IMR-90 (cell line): Measurements from ENCODE around the gene CDHR2. TPM values are rescaled to one million over a fixed set of nuclear protein-coding genes. Genes with fewer than 3 reads are reported as not detected.

Experiments
- ATAC-seq: fragments of 200-7000 bp; cut with Tn5 transposase; 2 replicates; pipeline ENCODE4 v1.9.1; 2020; ENCODE audit warnings: low read depth, mild to moderate bottlenecking, moderate library complexity
- BruUV-seq: library from RNA; stranded (reverse); fragments of 400-500 nt; replicated peaks from 2 replicates; lab custom pipeline; 2021; lab: Mats Ljungman, UMichigan
- CTCF ChIA-PET: fragments of 300-600 bp; formaldehyde crosslinking; extraction: SDS; loops from one replicate; lab custom pipeline; 2021; ENCODE audit warnings: antibody characterized with exemption; lab: Yijun Ruan, JAX
- POLR2A ChIA-PET: fragments of 300-600 bp; sonication (Branson Sonifier 250); formaldehyde crosslinking; loops from one replicate; lab custom pipeline; 2022; ENCODE audit warnings: antibody characterized with exemption; ENCODE audit not compliant: unreplicated experiment; lab: Charles Lee
- DNase-seq: peaks from one replicate; pipeline ENCODE4 v3.0.0; 2013
- H2AFZ ChIP-seq: replicated peaks from 2 replicates; pipeline ENCODE3; 2013; ENCODE audit warnings: low read length, mild to moderate bottlenecking; ENCODE audit not compliant: poor library complexity
- H2AK5ac ChIP-seq: 2 replicates; pipeline ENCODE4 v1.6.1; 2013; ENCODE audit warnings: low read depth, low read length, inconsistent platforms
- H2AK9ac ChIP-seq: replicated peaks from 2 replicates; pipeline ENCODE3; 2013; ENCODE audit warnings: mild to moderate bottlenecking, low read depth, low read length, moderate library complexity; ENCODE audit not compliant: poor library complexity
- H2BK120ac ChIP-seq: 2 replicates; pipeline ENCODE4 v1.6.1; 2013; ENCODE audit warnings: low read depth, low read length, inconsistent platforms
- H2BK15ac ChIP-seq: 3 replicates; pipeline ENCODE4 v1.6.1; 2013; ENCODE audit warnings: low read depth, low read length, inconsistent platforms
- H2BK20ac ChIP-seq: 2 replicates; pipeline ENCODE4 v1.6.1; 2013; ENCODE audit warnings: low read depth, mild to moderate bottlenecking, inconsistent platforms, low read length, moderate library complexity
- H2BK5ac ChIP-seq: 2 replicates; pipeline ENCODE4 v1.6.1; 2013; ENCODE audit warnings: mild to moderate bottlenecking, low read depth, low read length, inconsistent platforms; ENCODE audit not compliant: poor library complexity, severe bottlenecking
- H3K14ac ChIP-seq: replicated peaks from 2 replicates; pipeline ENCODE4 v1.6.1; 2013; ENCODE audit warnings: low read depth, low read length, inconsistent platforms
- H3K18ac ChIP-seq: 2 replicates; pipeline ENCODE4 v1.6.1; 2013; ENCODE audit warnings: low read depth, low read length, control low read depth
- H3K23ac ChIP-seq: 2 replicates; pipeline ENCODE4 v1.6.1; 2013; ENCODE audit warnings: low read depth, low read length, inconsistent platforms
- H3K27ac ChIP-seq: 2 replicates; pipeline ENCODE4 v1.5.1; 2013; ENCODE audit warnings: mild to moderate bottlenecking, control low read depth, low read length; ENCODE audit not compliant: insufficient read depth
- H3K27me3 ChIP-seq: 2 replicates; pipeline ENCODE4 v1.6.1; 2013; ENCODE audit warnings: low read length; ENCODE audit not compliant: control insufficient read depth, insufficient read depth
- H3K36me3 ChIP-seq: 2 replicates; pipeline ENCODE4 v1.6.1; 2013; ENCODE audit warnings: low read length, mixed read lengths; ENCODE audit not compliant: control insufficient read depth, insufficient read depth
- H3K4ac ChIP-seq: 2 replicates; pipeline ENCODE4 v1.6.1; 2013; ENCODE audit warnings: low read depth, low read length, inconsistent platforms
- H3K4me1 ChIP-seq: 2 replicates; pipeline ENCODE4 v1.6.1; 2013; ENCODE audit warnings: low read length, mixed read lengths; ENCODE audit not compliant: control insufficient read depth, insufficient read depth
- H3K4me2 ChIP-seq: 2 replicates; pipeline ENCODE4 v1.6.1; 2013; ENCODE audit warnings: low read depth, mild to moderate bottlenecking, control low read depth, low read length, moderate library complexity
- H3K4me3 ChIP-seq: 2 replicates; pipeline ENCODE4 v1.5.1; 2013; ENCODE audit warnings: low read depth, mild to moderate bottlenecking, control low read depth, low read length, moderate library complexity; ENCODE audit not compliant: insufficient read depth
- H3K56ac ChIP-seq: 2 replicates; pipeline ENCODE4 v1.6.1; 2013; ENCODE audit warnings: low read length, inconsistent platforms; ENCODE audit not compliant: insufficient read depth; ENCODE audit errors: extremely low read depth
- H3K79me1 ChIP-seq, 2 experiments: 2 replicates each; pipeline ENCODE4 v1.6.1; 2013; ENCODE audit warnings: low read length in 2 of 2, inconsistent platforms in 1 of 2, low read depth in 1 of 2
- H3K9ac ChIP-seq: 2 replicates; pipeline ENCODE4 v1.6.1; 2013; ENCODE audit warnings: low read depth, low read length, control low read depth
- H3K9me1 ChIP-seq: 2 replicates; pipeline ENCODE4 v1.6.1; 2013; ENCODE audit warnings: low read length, inconsistent platforms; ENCODE audit not compliant: insufficient read depth
- H3K9me3 ChIP-seq: 2 replicates; pipeline ENCODE4 v1.6.1; 2013; ENCODE audit warnings: low read length; ENCODE audit not compliant: control insufficient read depth, insufficient read depth
- H4K20me1 ChIP-seq: 2 replicates; pipeline ENCODE4 v1.6.1; 2013; ENCODE audit warnings: low read length, inconsistent platforms; ENCODE audit not compliant: insufficient read depth
- H4K5ac ChIP-seq: 2 replicates; pipeline ENCODE4 v1.6.1; 2013; ENCODE audit warnings: mild to moderate bottlenecking, low read depth, low read length, control low read depth
- H4K8ac ChIP-seq, 2 experiments: 2 replicates each; pipeline ENCODE4 v1.6.1; 2013; ENCODE audit warnings: low read depth in 2 of 2, low read length in 2 of 2, control low read depth in 1 of 2, inconsistent platforms in 1 of 2
- H4K91ac ChIP-seq: 2 replicates; pipeline ENCODE4 v1.6.1; 2013; ENCODE audit warnings: low read depth, low read length, inconsistent platforms; ENCODE audit not compliant: insufficient read depth
- CEBPB ChIP-seq: IDR thresholded peaks from 2 replicates; pipeline ENCODE4 v1.6.1; 2012; ENCODE audit warnings: low read depth, low read length, improper control_type of control experiment
- ELK1 ChIP-seq: fragments of 150-350 bp; IDR thresholded peaks from 2 replicates; pipeline ENCODE4 v1.6.1; 2016; ENCODE audit warnings: low read depth, mild to moderate bottlenecking, low read length, moderate library complexity, borderline replicate concordance
- MXI1 ChIP-seq: IDR thresholded peaks from 2 replicates; pipeline ENCODE4 v1.6.1; 2012; ENCODE audit warnings: low read depth, mild to moderate bottlenecking, low read length, moderate library complexity, borderline replicate concordance
- RCOR1 ChIP-seq: IDR thresholded peaks from 2 replicates; pipeline ENCODE4 v1.6.1; 2012; ENCODE audit warnings: mild to moderate bottlenecking, low read length, improper control_type of control experiment; ENCODE audit not compliant: insufficient replicate concordance
- WGBS, 2 experiments: methylation state at CpG; one replicate each; pipeline versions ENCODE4 v1.1.5 to v1.1.7; 2013; ENCODE audit warnings: missing lambda C conversion rate in 2 of 2; ENCODE audit not compliant: insufficient read length in 1 of 2; ENCODE audit errors: extremely low coverage in 2 of 2; 5-methylcytosine and 5-hydroxymethylcytosine counted together
- dilution Hi-C: fragments of 300-500 bp; cut with HindIII; formaldehyde crosslinking; loops from one replicate; pipeline ENCODE4 v1.14.3; 2018; ENCODE audit warnings: low sequenced_read_pairs; ENCODE audit not compliant: unreplicated experiment
- in situ Hi-C: fragments of 300-500 bp; cut with MboI; formaldehyde crosslinking; loops from 3 replicates; pipeline ENCODE4 v1.14.3; 2019; ENCODE audit warnings: low sequenced_read_pairs, inconsistent platforms, mixed read lengths
- intact Hi-C: fragments of 100-400 bp; cut with micrococcal nuclease; formaldehyde crosslinking; loops from 2 replicates; pipeline ENCODE4 v1.10.0; 2022
- polyA plus RNA-seq, 3 experiments: library from polyadenylated mRNA; depleted of rRNA; stranded (reverse); fragments of >200 nt; gene quantifications; 2 replicates each; pipeline ENCODE4 v1.2.3, GENCODE V29; 2012; ENCODE audit warnings: low replicate concordance in 1 of 3
- total RNA-seq: library from RNA; depleted of rRNA; stranded (reverse); fragments of >200 nt; gene quantifications from 2 replicates; pipeline ENCODE4 v1.2.3, GENCODE V29; 2012

CDHR2 gene
- total and polyA plus RNA-seq, 2 of the 4 experiments (the other 2 are of a cell fraction) = not detected

- DNase-seq = no peak
Measured at GRCh38 chr5:176534640-176535039, 14.5 kb upstream of the CDHR2 start.

More at GRCh38 chr5:176534640-176535039, 14.5 kb upstream of the CDHR2 start:
- TF ChIP-seq ELK1 (no peak), RCOR1 (no peak), MXI1 (no peak), CEBPB (no peak)
- Histone ChIP-seq H3K27ac (no peak overlapping the region), H2BK15ac (no peak overlapping the region), H2BK20ac (no peak overlapping the region), H3K14ac (no peak overlapping the region), H3K79me1 (peaks cover 23 to 49% of the 10 kb centered on the region in 2 experiments), H3K23ac (no peak overlapping the region), H2BK120ac (no peak overlapping the region), H4K91ac (no peak overlapping the region), H4K5ac (no peak overlapping the region), H3K4me2 (no peak overlapping the region; the same call in 1 of the 2 replicates), H3K27me3 (no peaks in the 10 kb centered on the region), H3K9me3 (no peaks in the 10 kb centered on the region), H3K36me3 (peaks cover 17% of the 10 kb centered on the region), H4K8ac (0 out of 4 replicates have a peak overlapping the region, but pooled peaks of 1 of the 2 experiments have one; percentile 13), H3K9ac (no peak overlapping the region), H2AK9ac (no peak overlapping the region), H2AFZ (no peak overlapping the region), H3K56ac (no peak overlapping the region), H2BK5ac (no peak overlapping the region), H2AK5ac (no peak overlapping the region), H3K18ac (no peak overlapping the region), H3K4me3 (no peak overlapping the region), H4K20me1 (peaks cover 28% of the 10 kb centered on the region), H3K4me1 (peaks cover 24% of the 10 kb centered on the region), H3K4ac (no peak overlapping the region), H3K9me1 (peaks cover 15% of the 10 kb centered on the region; the same call in 1 of the 2 replicates)
- WGBS, 2 experiments = 83% methylated on average over 2 of the region's 4 CpGs; no CpG with 5 or more reads in 1 of the 2 experiments
- dilution Hi-C loops = no loop called here
- ChIA-PET POLR2A (no interaction called here), CTCF (interaction anchor here (1.4 kb wide), 1 partner anchor 87 kb away, joined by 3 read pairs; the partner anchor contains the start of gene FAF2)
- intact Hi-C loops = no loop called here
- no TSS peak for BruUV-seq
- no peak for ATAC-seq
- in situ Hi-C loops = no loop called here
